ENCODE data around the gene PUDP. TPM values are rescaled to one million over a fixed set of nuclear protein-coding genes. Genes with fewer than 3 reads are reported as not detected.

Gene PUDP
- total RNA-seq, 2 experiments from 2014 or later: 26.8 to 26.9 TPM

DNA sequence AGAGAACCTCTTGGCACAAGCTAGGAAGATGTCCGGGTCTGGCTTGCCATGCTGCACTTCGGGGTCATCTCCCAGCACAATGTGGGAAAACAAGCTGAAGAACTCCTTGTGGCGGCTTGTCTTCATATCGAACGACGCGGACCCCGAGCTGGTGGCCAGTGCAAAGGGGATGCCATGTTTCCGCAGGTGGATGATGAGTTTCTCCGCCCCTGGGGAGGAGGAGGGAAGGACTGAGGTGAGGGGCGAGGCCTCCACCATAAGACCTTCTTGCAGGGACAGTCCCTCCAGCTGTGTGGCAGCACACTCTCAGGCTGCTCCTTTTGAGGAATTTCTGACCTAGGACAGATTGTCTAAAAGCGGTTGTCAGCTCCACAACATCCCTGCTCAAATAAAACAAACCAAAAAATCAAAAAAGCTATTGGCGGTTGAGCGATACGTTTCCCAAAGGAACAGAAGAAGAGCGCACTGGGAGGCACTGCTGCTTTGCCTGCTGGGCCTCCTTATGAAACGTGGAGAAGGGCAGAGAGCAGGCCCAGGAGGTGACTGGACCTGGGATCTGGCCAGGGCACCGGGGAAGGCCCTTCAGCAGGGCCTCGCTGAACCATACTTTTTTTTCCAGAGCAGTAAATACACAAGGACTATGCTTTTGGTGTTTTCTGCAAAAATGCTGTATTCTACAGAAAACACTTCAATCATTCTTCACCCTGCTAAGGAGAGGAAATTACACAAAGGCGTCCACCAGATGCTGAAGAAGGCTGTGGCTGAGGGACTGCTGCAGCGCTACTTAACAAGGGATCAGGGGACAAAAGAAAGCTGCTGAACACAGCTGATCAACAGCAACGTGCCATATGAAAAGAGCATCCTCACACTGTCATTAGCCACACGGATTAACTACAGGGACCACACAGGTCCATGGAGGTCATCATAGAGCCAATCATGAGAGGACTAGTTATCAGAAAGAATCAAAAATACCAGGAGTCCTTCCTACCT, 70.4 kb downstream of the PUDP start:
- ChIA-PET POLR2A (no interaction called here), CTCF (no interaction called here)

DNA sequence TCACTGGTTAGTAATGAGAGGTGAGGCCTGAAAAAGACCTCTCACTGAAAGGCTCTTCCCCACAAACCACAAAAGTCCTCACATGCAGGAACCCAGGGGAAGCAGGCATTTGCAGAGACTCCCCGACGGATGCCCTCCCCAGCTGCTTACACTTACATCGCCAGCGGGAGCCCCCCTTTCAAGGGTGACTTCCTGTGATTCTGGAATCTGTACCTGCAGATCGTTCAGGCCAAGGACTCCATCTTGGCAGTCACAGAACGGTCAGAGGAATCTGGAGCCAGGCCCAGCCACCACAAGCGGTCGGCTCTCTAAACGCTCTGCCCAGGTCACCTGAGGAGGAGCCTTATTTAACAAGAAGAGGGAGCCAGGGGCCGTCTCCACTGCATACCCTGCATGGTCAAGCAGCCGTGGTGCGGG, 71.7 kb downstream of the PUDP start:
- CTCF ChIA-PET: no interaction called here
- POLR2A ChIA-PET: no interaction called here

DNA sequence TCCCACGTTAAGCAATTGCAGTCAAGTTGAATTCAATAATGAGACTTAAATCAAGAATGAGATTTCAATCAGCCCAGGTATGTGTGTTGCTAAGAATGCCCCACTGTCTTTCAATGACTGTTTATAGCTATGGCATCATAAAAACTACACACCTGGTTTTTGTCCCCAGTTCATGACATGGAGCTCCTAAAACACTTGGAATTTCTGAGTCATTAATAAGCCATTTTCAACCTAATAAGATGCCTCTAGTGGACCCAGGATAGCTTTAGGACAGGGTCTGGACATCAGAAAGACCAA, 73.1 kb downstream of the PUDP start:
- CTCF ChIA-PET: no interaction called here

DNA sequence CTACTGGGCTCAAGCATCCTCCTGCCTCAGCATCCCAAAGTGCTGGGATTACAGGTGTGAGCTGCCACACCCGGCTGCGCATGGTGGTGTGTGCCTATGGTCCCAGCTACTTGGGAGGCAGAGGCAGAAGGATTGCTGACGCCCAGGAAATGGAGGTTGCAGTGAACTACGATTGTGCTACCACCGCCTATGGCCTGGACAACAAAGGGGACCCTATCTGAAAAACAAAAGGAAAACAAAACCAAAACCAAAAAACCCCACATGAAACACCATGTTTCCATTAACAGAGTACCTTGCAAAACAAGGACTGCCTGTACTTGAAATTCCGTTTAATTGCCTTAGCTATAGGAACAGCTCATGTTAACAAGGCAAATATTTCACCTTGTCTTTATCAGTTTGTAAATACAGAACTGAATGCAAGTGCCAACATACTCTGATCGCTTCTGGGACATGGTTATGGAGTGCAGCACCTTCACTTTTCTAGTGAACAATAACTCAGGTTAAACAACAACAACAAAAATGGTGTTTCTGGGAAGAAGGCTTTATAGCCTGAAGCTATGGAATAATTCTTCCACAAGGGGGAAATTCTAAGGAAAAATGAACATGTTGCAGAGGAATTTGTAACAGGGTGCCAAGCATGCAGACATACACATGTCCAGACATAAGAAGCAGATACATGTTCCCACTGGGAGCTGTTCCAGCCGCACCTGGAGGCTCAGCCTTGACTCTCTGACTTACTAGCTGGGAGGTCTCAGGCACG, 73.6 kb downstream of the PUDP start:
- CTCF ChIA-PET: no interaction called here
- POLR2A ChIA-PET: interaction anchor here (1.5 kb wide), 1 partner anchor 72 kb away, joined by 4 read pairs; no protein-coding TSS in a partner anchor

More for the DNA sequence above, 73.1 kb downstream of the PUDP start:
- POLR2A ChIA-PET: interaction anchor here (1.5 kb wide), 1 partner anchor 72 kb away, joined by 4 read pairs; no protein-coding TSS in a partner anchor

DNA sequence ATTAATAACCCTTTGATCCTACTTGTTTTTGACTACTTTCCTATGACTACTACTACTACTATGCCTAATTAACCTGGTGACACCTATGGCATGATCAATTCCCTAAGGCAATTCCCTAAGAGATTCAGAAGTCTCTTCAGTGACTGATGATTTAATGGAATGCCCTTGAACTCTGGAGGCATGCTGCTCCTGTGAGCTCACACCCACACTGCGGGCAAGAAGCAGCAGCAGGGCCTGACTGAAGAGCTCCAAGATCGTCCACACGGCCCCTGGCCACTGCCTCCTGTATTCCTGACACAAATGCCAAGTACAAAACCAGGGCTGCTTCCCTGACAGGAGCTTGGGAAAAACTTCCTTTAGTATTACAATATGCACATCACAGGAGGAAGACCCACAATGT, 74.6 kb downstream of the PUDP start:
- POLR2A ChIA-PET: interaction anchor here (1.5 kb wide), 1 partner anchor 73 kb away, joined by 4 read pairs; no protein-coding TSS in a partner anchor
- CTCF ChIA-PET: no interaction called here

DNA sequence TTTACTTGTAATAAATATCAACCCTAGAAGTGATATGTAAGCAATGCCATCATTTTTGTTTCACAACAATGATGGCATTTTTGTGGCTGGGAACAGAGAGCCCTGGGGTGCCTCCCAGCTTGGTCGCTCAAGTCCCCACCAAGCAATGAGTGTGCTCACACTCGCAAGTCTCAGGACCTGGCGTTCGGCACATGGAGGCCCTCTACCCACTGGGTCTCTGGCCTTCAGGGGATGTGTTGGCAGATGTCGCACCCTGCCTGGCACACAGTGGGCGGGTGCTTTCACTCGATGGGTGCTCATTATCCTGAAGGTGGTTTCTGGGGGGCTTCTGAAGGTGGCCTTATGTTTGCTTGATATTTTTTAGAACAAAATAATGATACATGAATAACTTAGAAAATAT, 75.1 kb downstream of the PUDP start:
- ChIA-PET POLR2A (no interaction called here), CTCF (no interaction called here)

DNA sequence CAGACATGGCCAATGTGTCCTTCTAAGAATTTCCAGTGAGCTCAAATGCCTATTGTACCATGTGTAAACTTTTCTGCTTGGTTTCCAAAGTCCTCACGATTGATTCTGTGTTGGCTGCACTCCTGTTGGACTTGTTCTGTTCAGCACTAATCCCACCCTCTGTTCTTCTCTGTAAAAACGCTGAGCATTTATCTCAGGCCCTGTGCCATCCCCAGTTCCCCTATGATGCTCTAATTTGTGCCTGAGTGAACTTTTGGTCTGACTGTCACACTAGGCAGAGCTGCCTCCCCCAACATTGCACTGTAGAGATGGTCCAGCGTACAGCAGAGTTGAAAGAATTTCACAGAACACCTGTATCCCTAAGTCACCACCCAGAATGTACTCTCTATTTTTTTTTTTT, 76.6 kb downstream of the PUDP start:
- POLR2A ChIA-PET: no interaction called here
- CTCF ChIA-PET: no interaction called here

DNA sequence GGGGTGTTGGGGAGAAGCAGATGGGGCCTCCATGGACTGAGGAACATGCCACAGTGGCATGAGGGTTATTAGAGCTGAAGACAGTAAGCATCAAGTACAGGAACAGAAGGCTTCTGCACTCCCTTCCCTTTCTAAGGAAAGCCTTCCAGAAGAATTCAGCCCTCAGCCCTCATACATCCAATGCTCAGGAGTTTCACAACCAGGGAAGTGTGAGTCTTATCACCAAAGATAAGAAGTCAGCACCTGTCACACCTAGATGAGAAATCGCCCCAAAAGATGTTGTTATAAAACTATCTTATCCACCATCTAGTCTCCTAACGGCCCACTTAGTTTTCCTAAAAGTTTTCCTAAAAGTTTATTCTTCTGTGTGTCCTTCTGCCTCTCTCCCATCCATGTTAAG, 78.4 kb downstream of the PUDP start:
- ChIA-PET POLR2A (no interaction called here), CTCF (no interaction called here)

DNA sequence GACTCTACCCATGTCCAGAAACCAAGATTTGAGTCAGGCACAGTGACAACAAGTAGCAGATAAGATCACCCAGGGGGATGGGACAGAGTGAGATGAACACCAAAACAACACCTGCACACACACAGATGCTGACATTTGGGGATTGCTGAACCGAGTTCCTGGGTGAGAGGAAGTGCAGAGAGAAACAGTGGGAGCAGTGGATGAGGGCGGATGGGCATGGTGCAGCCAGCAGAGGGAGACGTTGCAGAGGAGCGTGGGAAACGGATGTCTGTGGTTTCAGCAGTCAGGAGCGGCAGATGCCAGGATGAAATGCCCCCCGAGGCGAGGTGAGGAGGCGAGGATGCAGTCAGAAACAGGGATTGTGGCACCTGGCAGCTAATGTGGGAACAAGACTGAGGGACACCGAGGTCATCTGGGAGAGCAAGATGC, 79.0 kb downstream of the PUDP start:
- CTCF ChIA-PET: no interaction called here
- POLR2A ChIA-PET: no interaction called here

DNA sequence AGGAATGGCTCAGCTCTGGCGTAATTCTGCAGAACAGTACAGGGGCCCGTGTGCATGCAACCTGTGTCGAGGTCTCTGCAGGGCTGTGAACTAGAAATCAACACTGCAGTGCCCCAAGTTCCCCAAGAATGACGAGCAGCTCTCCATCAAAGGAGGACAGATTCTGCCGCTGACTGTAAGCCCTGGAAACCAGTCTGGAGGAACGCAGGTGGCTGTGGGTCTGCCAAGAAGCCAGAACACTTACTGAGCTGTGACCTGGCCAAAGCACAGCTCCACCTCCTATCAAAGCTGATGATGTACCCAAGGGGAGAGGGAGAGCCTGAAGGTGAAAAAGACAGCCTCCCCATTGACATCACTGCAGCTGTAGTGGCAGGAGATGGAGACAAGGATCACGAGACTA, 80.7 kb downstream of the PUDP start:
- POLR2A ChIA-PET: no interaction called here
- CTCF ChIA-PET: no interaction called here

DNA sequence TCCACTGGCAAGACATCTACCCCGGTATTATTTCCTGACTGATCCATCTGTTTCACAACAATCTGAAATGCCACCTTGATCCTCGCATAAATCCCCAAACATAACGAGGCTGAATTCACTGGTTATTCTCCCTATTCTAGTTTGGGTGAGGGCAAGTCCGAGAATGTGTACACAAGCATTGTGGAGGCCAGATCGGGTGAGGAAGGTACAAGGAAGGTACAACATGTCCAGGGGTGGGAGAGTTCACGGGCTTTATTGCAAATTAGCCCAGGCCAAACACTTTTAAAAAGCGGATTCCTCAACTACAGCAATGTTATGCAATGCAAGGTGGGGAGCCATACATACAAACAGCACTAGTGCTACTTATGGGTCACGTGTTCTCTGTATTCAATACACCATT, 82.5 kb downstream of the PUDP start:
- ChIA-PET POLR2A (no interaction called here), CTCF (no interaction called here)

DNA sequence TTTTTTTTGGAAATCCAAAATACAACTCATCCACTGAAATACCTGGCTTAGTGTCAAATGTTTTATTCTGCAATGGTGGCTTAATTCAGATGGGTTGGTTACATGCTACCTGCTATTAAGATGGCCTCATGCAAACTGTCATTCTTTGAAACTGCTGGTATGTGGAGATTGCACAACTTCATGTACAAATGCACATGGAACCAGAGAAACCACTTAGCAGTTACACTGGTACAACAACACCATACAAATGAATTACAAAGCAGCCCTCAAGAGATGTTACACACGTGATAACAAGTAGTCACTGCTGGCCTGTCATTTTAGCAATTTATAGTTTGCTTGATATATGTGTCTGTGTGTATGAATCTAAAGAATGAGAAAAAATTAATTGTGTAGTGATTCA, 85.0 kb downstream of the PUDP start:
- POLR2A ChIA-PET: no interaction called here
- CTCF ChIA-PET: no interaction called here

DNA sequence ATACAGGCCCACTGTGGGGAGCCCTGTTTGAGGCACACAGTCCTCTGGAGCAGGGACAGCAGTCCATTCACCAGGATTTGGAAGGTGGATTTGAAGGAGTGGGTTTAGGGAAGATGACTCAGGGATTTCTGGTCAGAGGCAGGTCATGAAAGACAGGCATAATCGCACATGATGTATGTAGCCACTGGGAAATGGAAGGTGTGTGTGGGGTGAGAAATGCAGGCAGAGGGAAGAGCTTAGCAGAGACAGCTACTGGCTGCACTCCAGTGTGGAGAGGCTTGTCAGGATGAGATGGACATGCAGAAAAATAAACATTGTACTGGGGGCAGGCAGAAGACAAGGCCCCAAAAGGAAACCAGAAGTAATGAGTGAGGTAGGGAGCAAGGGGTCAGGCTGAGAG, 85.7 kb downstream of the PUDP start:
- ChIA-PET POLR2A (no interaction called here), CTCF (no interaction called here)

DNA sequence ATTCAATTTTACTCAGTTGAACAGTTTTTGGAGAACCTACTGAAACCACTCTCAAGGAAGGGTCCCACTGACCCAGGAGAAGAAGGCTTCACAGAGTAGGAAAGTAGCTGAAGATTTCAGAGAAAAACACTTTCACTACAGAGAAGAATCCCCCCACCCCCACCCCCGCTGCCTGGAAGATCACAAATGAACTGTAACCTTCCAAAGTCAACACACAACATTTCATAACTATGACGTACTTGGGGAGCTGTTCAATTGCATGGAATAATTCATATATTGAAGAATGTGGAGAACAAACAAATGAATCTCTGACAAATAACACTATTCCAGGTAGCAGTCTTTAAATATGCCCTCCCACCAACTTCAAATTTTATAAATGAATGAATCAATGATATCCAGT, 86.5 kb downstream of the PUDP start:
- CTCF ChIA-PET: no interaction called here
- POLR2A ChIA-PET: no interaction called here

DNA sequence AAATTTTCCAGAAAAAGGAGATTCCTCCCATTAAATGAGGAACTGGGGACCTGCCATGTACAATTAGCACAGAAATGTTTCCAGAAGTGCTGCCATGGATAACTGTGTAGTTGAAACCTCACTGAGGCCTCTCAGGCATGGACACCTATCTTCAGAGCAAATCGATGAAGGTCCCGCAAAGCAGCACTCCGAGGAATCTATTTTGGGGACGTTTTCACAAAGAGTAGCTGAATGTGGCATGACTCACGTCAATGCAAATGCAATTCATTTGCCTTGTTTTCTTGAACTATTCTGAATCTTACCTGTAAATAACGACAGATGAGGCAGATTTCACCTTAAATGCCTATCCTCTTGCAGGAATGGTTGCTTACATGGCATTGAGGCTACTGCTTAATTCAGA, 87.5 kb downstream of the PUDP start:
- CTCF ChIA-PET: no interaction called here

DNA sequence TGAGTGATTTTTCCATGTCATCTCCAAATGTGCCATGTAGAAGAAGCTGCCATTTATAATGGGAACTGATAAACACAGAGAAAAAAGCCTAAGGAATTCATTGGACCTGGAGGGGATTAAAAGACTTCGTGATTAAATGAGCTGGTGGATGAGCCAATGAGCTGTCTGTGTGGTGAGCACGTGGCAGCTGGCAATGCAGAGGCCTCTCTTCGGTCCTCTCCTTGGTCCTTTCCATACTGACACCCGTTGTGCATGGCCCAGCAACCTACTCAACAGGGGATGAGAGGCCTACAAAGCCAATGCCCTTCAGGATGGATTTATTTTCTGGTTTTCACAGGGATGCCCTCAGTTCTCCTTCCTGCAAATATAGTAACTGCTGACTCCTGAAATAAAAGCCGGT, 88.1 kb downstream of the PUDP start:
- POLR2A ChIA-PET: no interaction called here
- CTCF ChIA-PET: no interaction called here

More for the DNA sequence above, 87.5 kb downstream of the PUDP start:
- POLR2A ChIA-PET: no interaction called here

DNA sequence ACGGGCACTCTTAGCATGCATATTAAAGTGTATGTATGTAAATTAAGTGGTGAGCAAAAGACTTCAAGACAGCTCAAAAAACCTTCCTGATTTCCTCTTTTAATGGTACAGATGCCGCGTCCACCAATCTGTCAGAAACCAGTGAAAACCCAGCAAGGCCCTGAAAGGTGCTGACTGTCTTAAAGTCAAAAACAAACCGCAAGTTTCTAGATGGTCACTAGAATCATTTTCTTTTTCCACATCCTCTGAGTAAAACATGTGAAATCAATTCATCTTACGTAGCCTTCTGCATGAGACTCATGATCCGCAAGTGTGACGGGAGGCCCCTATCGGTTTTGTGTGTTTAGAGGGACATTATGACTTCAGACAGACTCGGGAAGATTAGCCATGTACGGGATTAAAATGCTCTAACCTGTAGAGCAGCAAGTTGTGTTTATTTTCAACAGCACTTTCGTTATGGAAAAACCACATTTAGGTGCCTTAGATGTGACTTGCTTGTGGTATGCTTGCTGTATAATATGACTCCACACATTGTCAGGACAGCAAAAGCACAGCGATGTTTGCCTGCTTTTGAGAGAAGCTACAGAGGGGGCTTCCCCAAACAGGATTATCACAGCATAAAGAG, 88.6 kb downstream of the PUDP start:
- ChIA-PET CTCF (no interaction called here), POLR2A (no interaction called here)

DNA sequence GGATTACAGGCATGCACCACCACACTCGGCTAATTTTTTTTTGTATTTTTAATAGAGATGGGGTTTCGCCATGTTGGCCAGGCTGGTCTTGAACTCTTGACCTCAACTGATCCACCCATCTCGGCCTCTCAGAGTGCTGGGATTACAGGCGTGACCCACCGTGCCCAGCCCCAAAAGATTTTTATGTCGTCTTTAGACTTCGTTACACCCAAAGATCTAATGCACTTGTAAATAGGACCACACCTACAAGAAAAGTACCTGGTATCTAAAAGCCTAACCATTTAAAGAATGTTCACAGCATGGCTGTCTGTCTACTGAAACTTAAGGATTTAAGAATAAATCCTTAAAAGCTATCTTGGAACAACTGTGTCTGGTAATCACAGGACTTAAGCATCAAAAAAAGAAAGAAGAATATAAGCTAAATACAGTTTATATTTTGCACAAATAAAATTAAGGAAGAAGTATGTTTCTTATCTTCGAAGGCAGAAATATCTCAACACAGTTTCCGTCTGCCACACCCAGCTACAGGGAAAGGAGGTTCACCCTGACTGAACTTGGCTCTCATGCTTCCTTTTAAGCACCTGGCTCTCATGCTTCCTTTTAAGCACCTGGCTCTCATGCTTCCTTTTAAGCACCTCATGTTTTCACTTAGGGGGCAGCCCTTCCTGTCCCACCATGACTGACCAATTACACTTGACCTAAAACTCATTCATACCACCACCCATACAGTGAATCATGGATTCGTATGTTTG, 92.4 kb downstream of the PUDP start:
- CTCF ChIA-PET: no interaction called here
- POLR2A ChIA-PET: no interaction called here

DNA sequence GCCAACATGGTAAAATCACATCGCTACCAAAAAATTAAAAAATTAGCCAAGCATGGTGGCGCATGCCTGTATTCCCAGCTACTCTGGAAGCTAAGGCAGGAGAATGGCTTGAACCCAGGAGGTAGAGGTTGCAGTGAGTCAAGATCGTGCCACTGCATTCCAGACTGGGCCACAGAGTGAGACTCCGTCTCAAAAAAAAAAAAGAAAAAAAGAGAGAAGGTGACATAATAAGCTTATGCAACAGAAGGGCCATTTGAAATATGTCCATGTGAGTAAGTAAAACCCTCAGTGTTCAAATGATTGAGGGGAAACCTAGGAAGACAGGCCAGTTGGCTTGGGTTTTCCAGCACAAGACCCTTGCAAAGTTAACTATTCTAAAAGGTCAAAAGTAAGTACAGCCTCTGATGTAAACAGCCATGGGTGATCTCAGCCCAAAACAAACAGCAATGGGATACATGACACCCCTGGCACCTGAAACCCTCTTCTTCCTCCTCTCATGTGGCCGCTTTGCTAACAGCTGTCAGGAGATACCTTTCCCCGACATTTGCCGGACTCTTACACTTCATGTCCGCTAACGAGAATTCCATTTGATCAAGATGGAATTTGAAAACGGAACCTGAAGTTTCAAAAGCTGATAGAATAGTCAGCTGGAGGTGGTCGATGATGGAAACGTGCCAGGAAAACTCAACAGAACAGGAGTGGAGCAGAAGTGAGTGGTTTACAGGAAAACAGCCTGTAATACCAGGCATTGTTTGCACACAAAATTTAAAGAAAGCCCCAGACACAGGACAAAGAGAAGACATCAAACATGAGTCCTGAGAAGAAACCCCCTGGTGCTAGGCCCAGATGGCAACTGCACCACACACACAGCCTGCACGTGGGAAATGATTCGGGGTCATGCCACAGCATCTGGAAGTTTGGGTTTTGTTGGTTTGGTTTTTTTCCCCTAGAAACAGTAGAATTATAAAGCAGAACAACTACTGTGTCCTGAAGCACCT, 93.4 kb downstream of the PUDP start:
- ChIA-PET CTCF (no interaction called here), POLR2A (no interaction called here)

Measured in activated CD8-positive, alpha-beta memory T cell treated with anti-CD3 and anti-CD28 coated beads for 36 hours (primary cell).